ENCODE measurements around the gene CENPX.
"Not testable (repeated sequence)": the region's sequence is repeated elsewhere in the genome, so short reads cannot be mapped to it uniquely, and the experiment has no call there.

CENPX gene

DNA sequence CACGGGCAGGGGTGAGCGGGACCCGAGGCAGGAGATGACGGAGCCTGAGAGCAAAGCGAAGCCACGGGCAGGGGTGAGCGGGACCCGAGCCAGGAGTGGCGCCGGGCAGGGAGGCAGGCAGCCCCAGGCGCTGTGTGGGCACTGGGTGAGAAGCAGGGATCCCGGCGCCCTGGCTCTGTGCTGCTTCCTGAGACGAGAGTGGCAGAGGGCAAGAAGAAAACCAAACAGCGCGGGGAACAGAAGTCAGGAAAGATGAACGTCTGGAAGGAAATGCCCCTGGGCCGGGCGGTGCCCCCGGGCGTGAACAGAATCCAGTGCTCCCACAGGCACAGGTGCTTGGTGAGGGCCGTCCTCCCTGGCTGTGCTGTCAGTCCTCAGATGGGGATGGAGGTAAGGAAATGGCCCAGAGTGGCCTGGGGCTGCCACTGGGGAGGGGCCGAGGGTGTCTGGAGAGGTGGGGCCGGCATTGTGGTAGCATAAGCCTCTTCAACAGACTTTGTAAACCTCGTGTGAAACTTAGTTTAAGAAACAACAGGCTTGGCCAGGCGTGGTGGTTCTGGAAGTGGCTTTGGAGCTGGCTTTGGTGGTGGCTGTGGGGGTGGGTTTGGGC is 35.4 kb downstream of the CENPX start:
- in situ Hi-C loops (cut with HindIII; ENCODE audit: low sequenced_read_pairs): no loop called here

DNA sequence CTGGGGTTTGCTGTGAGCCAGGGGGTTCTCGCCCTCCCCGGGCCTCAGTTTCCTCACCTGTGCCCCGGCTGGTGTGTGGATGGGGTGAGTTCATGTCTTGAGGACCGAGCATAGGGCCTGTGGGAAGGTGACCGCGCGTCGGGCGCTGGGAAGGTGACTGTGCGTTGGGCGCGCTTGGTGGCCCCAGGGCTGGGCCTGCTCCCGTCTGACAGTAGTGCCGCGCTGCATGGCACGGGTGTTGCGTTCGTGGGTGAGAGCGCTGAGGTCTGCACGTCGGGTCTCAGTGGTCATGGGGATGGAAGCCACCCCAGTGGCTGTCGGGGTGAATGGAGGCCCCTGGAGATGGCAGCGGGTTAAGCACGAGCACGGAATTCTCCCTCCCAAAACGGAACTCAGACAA is 36.1 kb downstream of the CENPX start:
- in situ Hi-C loops (cut with HindIII; ENCODE audit: low sequenced_read_pairs): no loop called here

DNA sequence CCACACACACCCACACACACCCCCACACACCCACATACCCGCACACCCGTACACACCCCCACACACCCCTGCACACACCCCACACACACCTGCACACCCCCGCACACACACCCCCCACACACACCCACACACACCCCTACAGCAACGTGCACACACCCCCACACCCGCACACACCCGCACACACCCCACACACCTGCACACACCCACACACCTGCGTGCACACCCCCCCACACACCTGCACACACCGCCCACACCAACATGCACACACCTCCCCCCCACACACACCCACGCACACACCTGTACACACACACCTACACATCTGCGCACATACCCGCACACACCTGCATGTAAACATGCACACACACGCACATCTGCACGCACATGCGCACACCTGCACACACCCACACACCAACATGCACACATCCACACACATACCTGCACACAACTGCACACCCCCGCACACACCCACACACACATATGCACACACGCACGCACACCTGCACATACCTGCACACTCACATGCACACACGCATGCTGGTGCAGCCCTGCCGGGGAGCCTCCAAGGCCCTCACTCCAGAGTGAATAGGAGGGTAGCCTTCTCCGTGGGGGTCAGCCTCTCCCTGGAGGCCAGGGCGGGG is 37.8 kb downstream of the CENPX start:
- in situ Hi-C loops (cut with HindIII; ENCODE audit: low sequenced_read_pairs): no loop called here

DNA sequence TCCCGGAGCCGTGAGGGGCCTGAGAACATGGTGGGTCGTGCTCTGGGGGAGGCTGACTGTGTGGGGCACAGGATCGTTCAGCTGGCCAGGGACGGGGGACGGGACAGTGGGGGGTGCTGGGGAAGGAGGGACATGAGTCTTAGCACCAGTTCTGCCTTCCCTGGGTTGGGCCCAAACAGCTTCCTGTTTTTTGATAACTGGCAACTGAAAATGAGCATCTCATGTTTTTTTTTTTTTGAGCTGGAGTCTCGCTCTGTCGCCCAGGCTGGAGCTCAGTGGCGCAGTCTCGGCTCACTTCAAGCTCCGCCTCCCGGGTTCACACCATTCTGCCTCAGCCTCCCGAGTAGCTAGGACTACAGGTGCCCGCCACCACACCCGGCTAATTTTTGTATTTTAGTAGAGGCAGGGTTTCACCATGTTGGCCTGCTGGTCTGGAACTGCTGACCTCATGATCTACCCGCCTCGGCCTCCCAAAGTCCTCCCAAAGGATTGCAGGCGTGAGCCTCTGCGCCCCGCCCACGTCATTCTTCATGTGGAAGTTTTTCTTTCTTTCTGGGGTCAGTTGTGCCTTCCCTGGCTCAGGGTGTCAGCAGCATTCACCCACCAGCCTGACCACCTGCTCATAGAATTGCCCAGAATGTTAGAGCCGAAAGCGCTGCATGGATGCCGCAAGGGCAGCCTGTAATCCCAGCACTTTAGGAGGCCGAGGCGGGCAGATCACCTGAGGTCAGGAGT is 38.9 kb downstream of the CENPX start:
- in situ Hi-C loops (cut with HindIII; ENCODE audit: low sequenced_read_pairs): no loop called here

DNA sequence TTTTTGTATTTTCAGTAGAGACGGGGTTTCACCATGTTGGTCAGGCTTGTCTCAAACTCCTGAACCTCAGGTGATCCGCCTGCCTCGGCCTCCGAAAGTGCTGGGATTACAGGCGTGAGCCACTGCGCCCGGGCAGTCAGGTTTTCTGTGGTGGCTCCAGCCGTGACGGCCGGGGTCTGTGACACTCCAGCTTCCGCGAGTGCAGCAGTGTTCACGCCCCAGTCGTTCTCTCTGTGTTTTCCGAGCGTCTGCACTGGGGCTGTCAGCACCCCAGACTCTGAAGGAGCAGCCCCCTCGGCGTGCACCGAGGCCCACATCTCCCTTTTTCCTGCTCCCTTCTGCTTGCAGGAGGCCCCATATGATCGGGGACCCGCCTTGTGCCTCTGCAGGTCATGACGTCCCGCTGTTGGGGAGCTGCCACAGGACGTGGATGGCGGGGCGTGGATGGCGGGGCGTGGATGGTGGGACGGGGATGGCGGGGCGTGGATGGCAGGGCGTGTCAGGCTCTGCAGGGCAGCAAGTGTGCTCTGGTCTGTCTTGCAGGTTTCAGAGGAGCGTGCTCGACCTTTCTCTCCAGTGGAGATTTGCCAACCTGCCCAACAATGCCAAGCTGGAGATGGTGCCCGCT is 39.6 kb downstream of the CENPX start:
- in situ Hi-C loops (cut with HindIII; ENCODE audit: low sequenced_read_pairs): no loop called here

DNA sequence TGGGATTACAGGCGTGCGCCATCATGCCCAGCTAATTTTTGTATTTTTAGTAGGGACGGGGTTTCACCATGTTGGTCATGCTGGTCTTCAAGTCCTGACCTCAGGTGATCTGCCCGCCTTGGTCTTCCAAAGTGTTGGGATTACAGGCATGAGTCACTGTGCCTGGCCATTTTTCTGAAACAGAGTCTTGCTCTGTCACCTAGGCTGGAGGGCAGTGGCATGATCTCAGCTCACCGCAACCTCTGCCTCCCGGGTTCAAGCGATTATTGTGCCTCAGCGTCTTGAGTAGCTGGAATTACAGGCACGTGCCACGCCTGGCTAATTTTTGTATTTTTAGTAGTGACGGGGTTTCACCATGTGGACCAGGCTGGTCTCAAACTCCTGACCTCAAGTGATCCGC is 41.2 kb downstream of the CENPX start:
- in situ Hi-C loops (cut with HindIII; ENCODE audit: low sequenced_read_pairs): not testable (repeated sequence)

DNA sequence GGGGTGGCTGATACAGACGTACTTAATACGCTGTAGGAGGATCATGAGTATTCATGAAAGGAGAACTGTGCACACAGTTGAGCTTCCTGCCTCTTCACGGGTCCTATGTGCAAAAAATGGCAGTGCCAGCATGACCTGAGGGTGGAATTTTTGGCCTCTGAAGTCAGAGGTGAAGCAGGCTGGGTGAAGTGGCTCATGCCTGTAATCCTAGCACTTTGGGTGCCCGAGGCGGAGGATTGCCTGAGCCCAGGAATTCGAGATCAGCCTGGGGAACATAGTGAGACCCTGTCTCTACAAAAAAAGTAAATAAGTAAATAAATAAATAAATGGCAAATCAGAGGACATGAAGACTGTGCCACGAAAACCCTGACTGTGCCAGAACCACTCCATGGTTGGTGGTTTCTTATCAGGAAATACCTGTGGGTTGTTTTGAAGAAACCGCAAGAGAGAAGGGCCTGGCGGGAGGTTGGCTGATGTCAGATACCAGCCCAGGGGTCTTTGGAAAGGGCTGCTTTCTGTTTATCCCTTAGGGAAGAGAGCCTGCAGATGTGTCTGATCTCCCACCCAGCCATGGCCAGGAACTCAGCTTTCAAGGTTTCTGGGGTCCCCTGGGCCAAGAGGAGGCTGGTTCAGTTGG is 41.9 kb downstream of the CENPX start:
- in situ Hi-C loops (cut with HindIII; ENCODE audit: low sequenced_read_pairs): no loop called here

DNA sequence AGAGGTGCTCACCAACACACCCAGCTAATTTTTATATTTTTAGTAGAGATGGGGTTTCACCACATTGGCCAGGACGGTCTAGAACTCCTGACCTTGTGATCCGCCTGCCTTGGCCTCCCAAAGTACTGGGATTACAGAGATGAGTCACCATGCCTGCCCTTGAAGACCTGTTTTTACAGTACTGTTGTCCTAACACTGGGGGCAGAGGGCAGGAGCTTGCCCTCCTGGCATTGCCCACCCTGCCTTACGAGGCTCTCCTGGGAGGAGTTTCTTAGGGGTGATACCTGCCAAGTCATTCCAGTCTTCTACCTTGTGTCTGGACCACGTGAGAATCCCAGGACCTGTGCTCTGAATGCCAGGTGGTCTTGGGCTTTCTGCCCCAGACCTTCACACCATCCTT is 42.6 kb downstream of the CENPX start:
- in situ Hi-C loops (cut with HindIII; ENCODE audit: low sequenced_read_pairs): no loop called here

DNA sequence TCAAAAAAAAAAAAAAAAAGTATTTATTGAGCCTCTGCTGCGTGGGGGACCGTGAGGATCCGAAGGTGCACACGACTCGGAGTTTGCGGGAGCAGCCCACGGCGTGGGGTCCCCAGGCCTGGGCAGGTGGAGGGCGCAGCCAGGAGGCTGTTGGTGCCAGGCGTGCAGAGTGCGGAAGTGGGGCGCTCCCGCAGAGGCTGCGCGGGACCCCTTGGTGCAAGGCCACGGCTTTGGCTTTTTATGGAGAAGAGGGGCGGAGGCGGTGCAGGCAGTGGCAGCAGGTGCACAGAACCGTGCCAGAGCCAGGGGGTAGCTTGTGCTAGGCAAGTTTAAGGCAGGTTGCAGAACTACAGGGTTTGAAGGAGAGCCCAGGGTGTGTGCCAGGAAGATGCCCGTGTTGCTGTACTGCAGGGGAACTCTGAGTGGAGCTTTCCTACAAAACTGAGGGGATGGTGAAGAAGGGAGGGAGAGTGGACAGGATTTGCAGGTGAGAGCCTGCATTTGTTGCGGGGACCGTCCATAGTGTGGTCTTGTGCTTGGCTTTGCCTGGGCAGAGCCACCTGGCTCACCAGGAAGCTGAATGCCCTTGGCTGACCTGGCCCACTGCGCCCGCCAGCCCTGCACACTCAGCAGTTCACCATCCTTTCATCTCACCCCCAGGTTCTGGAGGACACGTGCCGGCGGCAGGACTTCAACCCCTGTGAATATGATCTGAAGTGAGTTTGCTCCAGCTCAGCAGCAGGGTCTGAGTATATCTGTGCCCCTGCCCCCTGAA is 44.0 kb downstream of the CENPX start:
- in situ Hi-C loops (cut with HindIII; ENCODE audit: low sequenced_read_pairs): loop anchor here (10.0 kb wide), 2 partner anchors 56 to 64 kb away; partner anchors contain the start of genes DCXR, PCYT2, RAC3 and SIRT7

DNA sequence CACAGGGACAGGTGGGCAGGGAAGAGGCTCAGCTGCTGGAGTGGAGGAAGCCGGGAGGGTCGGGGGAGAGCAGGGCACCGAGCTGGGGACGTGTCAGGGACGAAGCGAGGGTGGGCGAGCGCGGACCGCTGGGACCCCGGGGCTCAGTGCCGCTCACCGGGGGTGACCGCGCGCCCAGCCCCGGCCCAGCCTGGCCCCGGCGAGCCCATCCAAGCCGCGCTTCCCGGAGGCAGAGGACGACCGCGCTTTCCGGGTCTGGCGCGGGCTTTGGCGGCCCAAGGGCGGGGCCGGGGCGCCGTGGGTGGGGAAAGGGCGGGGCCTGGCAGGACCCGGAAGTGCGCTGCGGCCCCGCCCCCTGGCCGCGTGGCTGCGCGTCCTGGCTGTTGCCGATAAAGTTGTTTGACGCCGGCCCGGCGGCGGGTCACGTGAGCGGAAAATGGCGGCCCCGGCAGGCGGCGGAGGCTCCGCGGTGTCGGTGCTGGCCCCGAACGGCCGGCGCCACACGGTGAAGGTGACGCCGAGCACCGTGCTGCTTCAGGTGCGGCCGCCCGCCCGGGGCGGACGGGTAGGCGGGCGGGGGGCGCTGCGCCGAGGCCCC is 45.4 kb downstream of the CENPX start, which contains the start of gene ASPSCR1:
TSS of gene ASPSCR1 (plus strand) at position 419 of the 598 bp plus-strand sequence. CDS start at position 437, 18 bp downstream.
- in situ Hi-C loops (cut with HindIII; ENCODE audit: low sequenced_read_pairs): loop anchor here (10.0 kb wide), 2 partner anchors 57 to 63 kb away; partner anchors contain the start of genes DCXR, PCYT2, RAC3 and SIRT7

DNA sequence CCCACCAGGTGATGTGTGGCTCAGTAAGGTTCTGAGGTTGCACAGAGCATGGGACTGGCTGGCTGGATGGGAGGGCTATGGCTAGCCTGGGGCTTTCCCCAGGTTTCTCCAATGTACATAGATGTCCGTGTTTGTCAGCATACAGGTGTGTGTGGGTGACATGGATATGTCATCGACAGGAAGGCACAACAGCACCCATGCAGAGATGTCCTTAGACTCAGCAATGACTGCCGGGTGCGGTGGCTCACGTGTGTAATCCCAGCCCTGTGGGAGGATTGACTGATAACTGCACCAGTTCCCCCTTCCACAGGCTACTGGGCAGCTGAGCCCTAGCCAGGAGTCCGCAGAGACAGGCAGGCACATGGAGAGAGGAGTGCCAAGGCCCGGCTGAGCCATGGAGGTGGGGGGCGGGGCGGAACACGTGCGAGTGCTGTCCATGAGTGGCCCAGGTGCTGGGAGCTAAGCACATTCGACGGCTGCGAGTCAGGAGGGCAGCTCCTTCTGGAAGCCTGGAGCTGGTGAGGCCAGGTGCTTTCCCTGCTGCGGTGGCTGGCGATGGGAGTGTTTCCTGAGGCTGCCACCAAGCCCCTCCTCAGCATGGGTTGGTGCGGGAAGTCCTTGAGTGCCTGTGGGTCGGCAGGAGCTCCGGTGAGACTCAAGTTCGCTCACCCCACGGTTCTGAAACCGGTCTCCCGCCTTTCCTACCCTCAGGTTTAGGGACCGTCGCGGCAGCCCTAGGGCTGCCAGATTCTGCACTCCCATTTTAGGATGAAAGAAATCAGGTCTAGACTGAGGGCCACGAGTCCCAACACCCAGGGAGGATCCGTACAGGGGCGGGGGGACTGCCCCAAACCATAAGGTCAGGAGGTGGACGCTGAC is 46.1 kb downstream of the CENPX start:
- in situ Hi-C loops (cut with HindIII; ENCODE audit: low sequenced_read_pairs): loop anchor here (10.0 kb wide), 2 partner anchors 58 to 62 kb away; partner anchors contain the start of genes DCXR, PCYT2, RAC3 and SIRT7

DNA sequence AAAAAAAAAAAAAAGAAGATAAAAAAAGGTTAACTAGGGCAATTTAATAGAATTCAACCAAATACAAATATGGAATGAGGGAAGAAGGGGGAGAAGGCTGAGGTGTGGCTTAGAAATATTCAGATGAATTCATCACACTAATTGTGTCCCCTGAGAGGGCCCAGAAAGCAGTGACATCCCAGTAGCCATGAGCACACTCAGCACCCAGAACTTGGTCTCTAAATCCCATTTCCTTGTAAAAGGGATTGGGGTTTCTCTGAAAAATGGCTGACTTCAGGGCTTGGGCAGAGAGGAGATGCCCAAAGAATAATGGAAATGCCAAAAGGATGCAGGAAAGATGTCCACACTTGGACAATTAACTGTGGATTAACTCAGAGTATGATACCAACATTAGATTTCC is 49.2 kb downstream of the CENPX start:
- in situ Hi-C loops (cut with HindIII; ENCODE audit: low sequenced_read_pairs): loop anchor here (10.0 kb wide), 2 partner anchors 59 to 61 kb away; partner anchors contain the start of genes DCXR, PCYT2, RAC3 and SIRT7

DNA sequence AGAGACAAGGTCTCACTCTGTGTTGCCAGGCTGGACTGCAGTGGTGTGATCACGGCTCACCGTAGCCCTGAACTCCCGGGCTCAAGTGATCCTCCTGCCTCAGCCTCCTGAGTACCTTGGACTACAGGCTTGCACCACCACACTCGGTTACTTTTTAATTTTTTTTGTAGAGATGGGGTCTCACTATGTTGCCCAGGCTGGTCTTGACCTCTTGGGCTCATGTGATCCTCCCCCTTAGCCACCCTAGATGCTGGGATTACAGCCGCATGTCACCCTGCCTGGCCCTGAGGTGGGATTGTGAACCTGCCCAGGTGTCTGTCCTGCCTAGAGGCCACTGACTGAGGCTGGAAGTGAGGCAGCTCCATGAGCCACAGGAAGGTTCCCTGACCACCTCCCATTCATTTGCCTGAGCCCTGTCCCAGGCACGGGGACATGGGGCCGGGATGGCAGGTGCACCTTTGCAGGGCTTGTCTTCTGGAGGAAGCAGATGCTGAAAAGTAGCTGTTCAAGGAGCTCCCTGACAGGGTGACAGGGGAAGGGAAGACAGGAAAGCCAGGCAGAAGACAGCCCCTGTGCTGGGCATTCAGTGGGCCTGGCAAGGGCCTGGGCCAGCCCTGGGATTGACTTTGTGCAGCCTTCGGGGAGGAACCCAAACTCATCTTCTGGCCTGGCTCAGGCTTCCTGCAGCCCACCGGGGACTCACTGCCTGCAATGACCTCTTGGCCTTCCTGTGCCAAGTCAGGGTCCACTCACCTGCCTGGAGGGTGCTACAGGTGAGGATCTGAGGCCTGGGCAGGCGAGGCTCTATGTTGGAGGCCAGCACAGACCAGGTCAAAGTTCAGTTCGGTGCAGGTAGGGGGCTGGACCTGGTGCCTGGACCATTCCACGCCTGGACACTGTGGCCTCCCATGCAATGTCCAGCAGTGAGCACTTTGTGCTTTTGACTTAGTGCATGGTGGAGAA is 53.5 kb downstream of the CENPX start:
- in situ Hi-C loops (cut with HindIII; ENCODE audit: low sequenced_read_pairs): no loop called here
